Parathyroid adenoma (tissue), 2 donors: ENCODE results near the gene KCNG1.

Experiments
- H2AFZ ChIP-seq: fragments of 300-600 bp; sonication (generic); one replicate; pipeline ENCODE4 v1.7.0; 2017; ENCODE audit warnings: antibody characterized with exemption, mild to moderate bottlenecking
- H3K27ac ChIP-seq: fragments of 300-600 bp; sonication (generic); one replicate; pipeline ENCODE4 v1.7.0; 2017
- H3K27me3 ChIP-seq: fragments of 300-600 bp; sonication (generic); one replicate; pipeline ENCODE4 v1.7.0; 2017; ENCODE audit warnings: low read length; ENCODE audit not compliant: control insufficient read depth, insufficient read depth
- H3K36me3 ChIP-seq: fragments of 300-600 bp; sonication (generic); one replicate; pipeline ENCODE4 v1.7.0; 2017; ENCODE audit warnings: low read length; ENCODE audit not compliant: control insufficient read depth, insufficient read depth
- H3K4me1 ChIP-seq: fragments of 300-600 bp; sonication (generic); one replicate; pipeline ENCODE4 v1.7.0; 2017; ENCODE audit warnings: control low read depth
- H3K4me2 ChIP-seq: fragments of 300-600 bp; sonication (generic); one replicate; pipeline ENCODE4 v1.7.0; 2017; ENCODE audit warnings: low read length
- H3K4me3 ChIP-seq: fragments of 300-600 bp; sonication (generic); one replicate; pipeline ENCODE4 v1.7.0; 2017; ENCODE audit warnings: low read depth, low read length
- H3K79me2 ChIP-seq: fragments of 300-600 bp; sonication (generic); one replicate; pipeline ENCODE4 v1.7.0; 2017; ENCODE audit warnings: control low read depth
- H3K9ac ChIP-seq: fragments of 300-600 bp; sonication (generic); one replicate; pipeline ENCODE4 v1.7.0; 2017; ENCODE audit warnings: mild to moderate bottlenecking
- H3K9me3 ChIP-seq: fragments of 300-600 bp; sonication (generic); one replicate; pipeline ENCODE4 v1.7.0; 2017; ENCODE audit warnings: low read length; ENCODE audit not compliant: control insufficient read depth
- TF ChIP-seq, protein P1 (sequence below): fragments of 300-600 bp; sonication (generic); IDR thresholded peaks from one replicate; pipeline ENCODE4 v1.7.0; 2017; ENCODE audit warnings: antibody characterized with exemption, mild to moderate bottlenecking
- donor health status: primary hyperparathyroidism.

Gene KCNG1

DNA sequence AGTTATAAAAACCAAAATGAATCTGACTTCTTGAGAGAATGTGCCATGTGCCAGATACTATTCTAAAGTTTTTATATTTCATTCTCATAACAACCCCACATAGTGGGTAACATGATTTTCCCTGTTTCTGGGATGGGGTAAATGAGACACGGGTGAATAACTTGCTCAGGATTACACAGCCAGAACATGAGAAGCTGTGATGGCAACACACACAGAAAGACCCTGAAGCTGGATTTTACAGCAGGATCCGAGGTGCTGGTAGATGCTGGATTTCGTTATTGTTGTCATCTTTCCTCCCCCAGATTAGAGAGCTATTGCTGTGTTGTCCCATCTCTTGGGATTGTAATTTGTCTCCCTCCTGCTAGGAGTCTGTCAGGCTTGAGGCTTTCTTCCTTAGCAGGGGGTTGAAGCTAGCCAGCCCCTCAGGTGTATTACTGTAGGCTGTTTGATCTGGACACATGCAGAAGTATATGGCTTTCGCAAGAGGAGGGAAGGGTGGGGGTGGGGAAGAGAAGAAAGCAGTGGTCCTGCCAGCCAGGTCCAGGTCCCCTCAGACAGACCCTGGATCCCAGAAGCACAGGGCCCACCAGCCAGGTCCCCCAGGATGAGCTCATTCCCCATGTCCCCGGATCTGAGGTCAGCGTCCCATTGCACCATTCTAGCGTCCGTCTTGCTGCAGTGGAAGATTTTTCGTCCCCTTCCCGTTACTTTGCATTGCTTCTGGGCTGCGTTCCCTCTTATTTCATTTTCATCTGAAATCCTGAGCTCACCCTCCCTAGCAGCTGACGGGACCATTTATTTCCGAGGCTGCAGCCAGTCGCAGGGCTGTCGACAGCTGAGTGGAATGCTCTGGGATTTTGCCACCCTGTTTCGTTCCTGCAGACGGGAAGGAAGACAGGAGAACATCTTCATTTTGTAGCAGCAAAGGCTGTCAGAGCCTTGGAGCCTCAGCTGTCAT, 7.3 kb upstream of the KCNG1 start:
- Histone ChIP-seq H3K36me3 (no peaks in the 10 kb centered on the region), H3K27me3 (no peaks in the 10 kb centered on the region), H3K4me1 (no peaks in the 10 kb centered on the region), H3K4me3 (no peak overlapping the region), H3K27ac (no peak overlapping the region), H3K79me2 (no peaks in the 10 kb centered on the region), H3K9ac (no peak overlapping the region), H2AFZ (no peak overlapping the region), H3K4me2 (no peak overlapping the region), H3K9me3 (no peaks in the 10 kb centered on the region)
- TF ChIP-seq, protein P1, sequence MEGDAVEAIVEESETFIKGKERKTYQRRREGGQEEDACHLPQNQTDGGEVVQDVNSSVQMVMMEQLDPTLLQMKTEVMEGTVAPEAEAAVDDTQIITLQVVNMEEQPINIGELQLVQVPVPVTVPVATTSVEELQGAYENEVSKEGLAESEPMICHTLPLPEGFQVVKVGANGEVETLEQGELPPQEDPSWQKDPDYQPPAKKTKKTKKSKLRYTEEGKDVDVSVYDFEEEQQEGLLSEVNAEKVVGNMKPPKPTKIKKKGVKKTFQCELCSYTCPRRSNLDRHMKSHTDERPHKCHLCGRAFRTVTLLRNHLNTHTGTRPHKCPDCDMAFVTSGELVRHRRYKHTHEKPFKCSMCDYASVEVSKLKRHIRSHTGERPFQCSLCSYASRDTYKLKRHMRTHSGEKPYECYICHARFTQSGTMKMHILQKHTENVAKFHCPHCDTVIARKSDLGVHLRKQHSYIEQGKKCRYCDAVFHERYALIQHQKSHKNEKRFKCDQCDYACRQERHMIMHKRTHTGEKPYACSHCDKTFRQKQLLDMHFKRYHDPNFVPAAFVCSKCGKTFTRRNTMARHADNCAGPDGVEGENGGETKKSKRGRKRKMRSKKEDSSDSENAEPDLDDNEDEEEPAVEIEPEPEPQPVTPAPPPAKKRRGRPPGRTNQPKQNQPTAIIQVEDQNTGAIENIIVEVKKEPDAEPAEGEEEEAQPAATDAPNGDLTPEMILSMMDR, result no peak

DNA sequence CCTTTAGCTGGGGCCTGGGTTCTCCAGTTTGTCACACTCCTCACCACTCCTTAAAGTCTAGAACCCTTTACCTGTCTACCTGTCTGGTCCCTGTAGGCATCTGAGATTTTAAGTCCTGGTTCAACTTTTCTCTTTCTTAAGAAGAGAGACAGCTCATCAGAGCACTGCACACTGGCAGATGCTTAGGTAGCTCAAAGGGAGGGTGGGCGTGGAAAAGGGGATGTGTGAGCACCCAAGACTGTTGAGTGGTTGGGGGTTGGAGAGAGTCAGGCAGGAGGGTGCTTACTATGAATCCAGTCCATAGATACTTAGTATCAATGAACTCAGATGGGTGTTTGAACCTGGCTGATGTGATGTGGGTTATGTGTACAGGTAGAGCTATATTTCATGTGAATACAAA, 6.6 kb upstream of the KCNG1 start:
- H2AFZ ChIP-seq, result no peak overlapping the region
- no peak overlapping the region for H3K27ac ChIP-seq
- no peaks in the 10 kb centered on the region for H3K36me3 ChIP-seq
- H3K4me2 ChIP-seq, result no peak overlapping the region
- no peak overlapping the region for H3K9ac ChIP-seq
- TF ChIP-seq, protein P1, result no peak
- no peak overlapping the region for H3K4me3 ChIP-seq
- no peaks in the 10 kb centered on the region for H3K27me3 ChIP-seq
- H3K4me1 ChIP-seq, result no peaks in the 10 kb centered on the region
- no peaks in the 10 kb centered on the region for H3K79me2 ChIP-seq
- no peaks in the 10 kb centered on the region for H3K9me3 ChIP-seq

DNA sequence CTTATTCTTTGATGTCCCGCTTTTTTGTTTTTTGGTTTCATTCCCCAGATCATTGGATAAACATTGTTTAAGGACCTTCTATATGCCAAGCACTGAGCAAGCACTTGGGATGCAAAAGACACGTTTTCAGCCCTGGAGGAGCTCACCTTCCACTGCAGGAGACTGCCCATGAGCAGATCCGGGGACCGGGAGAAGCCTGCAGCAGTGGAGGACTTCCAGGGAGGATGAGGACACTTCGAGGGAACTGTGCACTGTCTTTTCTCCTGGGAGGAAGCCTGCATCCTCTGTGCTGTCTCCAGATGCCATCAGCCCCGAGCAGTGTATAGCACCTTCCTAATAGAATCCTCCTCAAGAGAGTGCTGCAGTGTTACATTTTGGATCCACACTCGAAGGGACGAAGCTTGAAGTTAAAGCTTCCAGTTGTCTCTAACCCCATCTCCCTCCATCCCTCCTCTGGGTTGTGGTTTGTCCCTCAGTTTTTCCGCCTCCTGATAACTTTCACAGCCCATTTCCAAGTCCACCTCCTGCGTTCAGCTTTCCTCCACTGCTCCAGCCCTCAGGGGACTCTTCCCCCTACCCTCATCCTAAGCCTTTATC, 5.8 kb upstream of the KCNG1 start:
- no peaks in the 10 kb centered on the region for H3K27me3 ChIP-seq
- H3K27ac ChIP-seq, result no peak overlapping the region
- no peak overlapping the region for H3K4me3 ChIP-seq
- no peaks in the 10 kb centered on the region for H3K36me3 ChIP-seq
- no peak overlapping the region for H3K4me2 ChIP-seq
- no peak overlapping the region for H3K9ac ChIP-seq
- no peak overlapping the region for H2AFZ ChIP-seq
- TF ChIP-seq, protein P1, result no peak
- no peaks in the 10 kb centered on the region for H3K79me2 ChIP-seq
- no peaks in the 10 kb centered on the region for H3K4me1 ChIP-seq
- H3K9me3 ChIP-seq, result no peaks in the 10 kb centered on the region

DNA sequence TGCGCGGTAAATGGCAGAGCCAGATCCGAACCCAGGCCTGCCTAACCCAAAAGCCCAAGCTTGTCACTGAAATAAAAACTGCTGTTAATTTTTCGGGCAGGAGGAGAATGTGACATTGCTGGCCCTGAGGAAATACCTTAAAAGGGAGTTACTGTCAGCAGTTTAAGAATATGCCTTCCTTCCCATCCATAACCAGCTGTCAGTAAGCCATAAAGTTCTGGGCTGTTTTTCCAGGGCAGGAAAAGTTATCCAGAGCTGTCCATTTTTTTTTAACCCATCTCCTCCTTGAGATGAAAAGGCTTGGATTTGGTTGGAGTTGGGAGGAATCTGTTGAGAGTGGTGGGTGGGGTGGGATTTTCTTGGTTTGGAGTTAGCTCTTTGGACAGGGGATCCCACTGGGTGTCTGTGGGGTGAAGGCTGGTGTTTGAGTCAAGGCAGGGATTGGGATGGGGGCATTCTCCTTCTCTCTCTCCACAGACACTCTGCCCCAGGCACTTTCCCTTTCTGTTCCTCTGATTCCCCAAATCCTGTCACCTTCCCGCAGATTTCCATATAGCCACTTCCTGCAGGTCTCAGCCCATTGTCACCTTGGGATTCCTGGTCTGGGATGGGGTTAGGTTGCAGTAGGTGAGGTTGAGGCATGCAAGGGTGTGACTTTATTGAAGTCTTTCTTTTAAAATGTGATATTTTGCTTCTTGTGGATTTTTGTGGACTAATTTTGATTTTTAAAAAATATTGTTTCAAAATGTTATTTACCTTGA, 4.3 kb upstream of the KCNG1 start:
- no peaks in the 10 kb centered on the region for H3K36me3 ChIP-seq
- H3K4me2 ChIP-seq, result no peak overlapping the region
- no peak overlapping the region for H3K9ac ChIP-seq
- H3K27ac ChIP-seq, result no peak overlapping the region
- H3K79me2 ChIP-seq, result no peaks in the 10 kb centered on the region
- H2AFZ ChIP-seq, result no peak overlapping the region
- TF ChIP-seq, protein P1, result no peak
- H3K9me3 ChIP-seq, result no peaks in the 10 kb centered on the region
- no peaks in the 10 kb centered on the region for H3K27me3 ChIP-seq
- no peak overlapping the region for H3K4me3 ChIP-seq
- H3K4me1 ChIP-seq, result no peaks in the 10 kb centered on the region
